Panc1 (cell line): ENCODE results near the gene MAP3K13. TPM values are rescaled to one million over a fixed set of nuclear protein-coding genes. Genes with fewer than 3 reads are reported as not detected.
"Not testable (repeated sequence)": the region's sequence is repeated elsewhere in the genome, so short reads cannot be mapped to it uniquely, and the experiment has no call there.

Source experiments
- ATAC-seq: fragments of 200-7000 bp; cut with Tn5 transposase; 2 replicates; pipeline ENCODE4 v1.9.1; 2020; ENCODE audit warnings: mild to moderate bottlenecking, moderate library complexity
- BruUV-seq: library from RNA; stranded (reverse); fragments of 400-500 nt; replicated peaks from 2 replicates; lab custom pipeline; 2021; lab: Mats Ljungman, UMichigan
- CTCF ChIA-PET: fragments of 300-600 bp; sonication (Branson Sonifier 250); formaldehyde crosslinking; loops from one replicate; lab custom pipeline; 2022; ENCODE audit warnings: antibody characterized with exemption; lab: Charles Lee
- POLR2A ChIA-PET: fragments of 300-600 bp; sonication (Branson Sonifier 250); formaldehyde crosslinking; loops from one replicate; lab custom pipeline; 2022; ENCODE audit warnings: antibody characterized with exemption; lab: Charles Lee
- DNase-seq: peaks from one replicate; pipeline ENCODE4 v3.0.0-alpha.2; 2010; ENCODE audit warnings: low read depth, low spot score
- H3K27ac ChIP-seq: 2 replicates; pipeline ENCODE4 v1.5.1; 2011; ENCODE audit warnings: mild to moderate bottlenecking, low read length, inconsistent platforms
- H3K27me3 ChIP-seq: fragments of 200-500 bp; sonication (Bioruptor generic); 2 replicates; pipeline ENCODE4 v1.6.0; 2014; ENCODE audit warnings: low read length, inconsistent platforms; ENCODE audit not compliant: control insufficient read depth, insufficient read depth
- H3K36me3 ChIP-seq: fragments of 200-500 bp; sonication (Bioruptor generic); 2 replicates; pipeline ENCODE4 v1.5.1; 2014; ENCODE audit warnings: inconsistent platforms, mild to moderate bottlenecking, low read length, moderate library complexity; ENCODE audit not compliant: control insufficient read depth, insufficient read depth
- H3K4me1 ChIP-seq: 2 replicates; pipeline ENCODE4 v1.5.1; 2011; ENCODE audit warnings: inconsistent platforms, mild to moderate bottlenecking, low read length, moderate library complexity; ENCODE audit not compliant: control insufficient read depth, insufficient read depth
- H3K4me3 ChIP-seq, 2 experiments: 2 replicates each; pipeline ENCODE4 v1.5.1; 2011 to 2012; ENCODE audit warnings: low read depth in 2 of 2, low read length in 2 of 2, mild to moderate bottlenecking in 2 of 2, inconsistent platforms in 1 of 2, moderate library complexity in 1 of 2
- H3K9me3 ChIP-seq: fragments of 200-500 bp; sonication (Bioruptor generic); 2 replicates; pipeline ENCODE4 v1.5.1; 2014; ENCODE audit warnings: low read depth, mild to moderate bottlenecking, inconsistent platforms, low read length, moderate library complexity; ENCODE audit not compliant: control insufficient read depth, insufficient read depth
- CTCF ChIP-seq: fragments of 450-650 bp; IDR thresholded peaks from 2 replicates; pipeline ENCODE4 v1.5.1; 2017; ENCODE audit warnings: mild to moderate bottlenecking
- POLR2AphosphoS5 ChIP-seq: IDR thresholded peaks from 2 replicates; pipeline ENCODE4 v1.6.1; 2012; ENCODE audit warnings: mild to moderate bottlenecking, low read depth, low read length, moderate library complexity
- REST ChIP-seq, 2 experiments: IDR thresholded peaks; 2 replicates each; pipeline ENCODE4 v1.6.1; 2011 to 2012; ENCODE audit warnings: low read depth in 2 of 2, control low read depth in 1 of 2, low read length in 1 of 2, mild to moderate bottlenecking in 1 of 2, moderate library complexity in 1 of 2; ENCODE audit not compliant: insufficient read depth in 1 of 2
- SIN3A ChIP-seq: IDR thresholded peaks from 2 replicates; pipeline ENCODE4 v1.6.1; 2012; ENCODE audit warnings: low read depth, mild to moderate bottlenecking, low read length, moderate library complexity, borderline replicate concordance; ENCODE audit not compliant: insufficient read depth
- TCF7L2 ChIP-seq: IDR thresholded peaks from 2 replicates; pipeline ENCODE4 v1.6.1; 2011; ENCODE audit warnings: mild to moderate bottlenecking, low read depth, low read length, inconsistent platforms
- in situ Hi-C: cut with HindIII; loops from 2 replicates; pipeline ENCODE4 v1.10.0; 2016; ENCODE audit warnings: low sequenced_read_pairs, low pct_unique_long_range_greater_than_20kb
- intact Hi-C: fragments of 100-400 bp; cut with micrococcal nuclease; formaldehyde crosslinking; loops from one replicate; pipeline ENCODE4 v1.10.0; 2022; ENCODE audit not compliant: unreplicated experiment
- total RNA-seq: library from RNA; stranded (reverse); gene quantifications from one replicate; pipeline ENCODE4 v1.2.1, GENCODE V29; 2021; ENCODE audit not compliant: unreplicated experiment

Gene MAP3K13
- total RNA-seq, 1 experiment from 2014 or later: 26.6 TPM

GRCh38 chr3:185381320-185382058 is 18.6 kb downstream of the MAP3K13 start:
- Histone ChIP-seq H3K27ac (no peak overlapping the region), H3K4me3 (no peak overlapping the region), H3K4me1 (no peaks in the 10 kb centered on the region), H3K36me3 (no peaks in the 10 kb centered on the region), H3K27me3 (no peaks in the 10 kb centered on the region), H3K9me3 (no peaks in the 10 kb centered on the region)
- in situ Hi-C loops (no loop called here), intact Hi-C loops (no loop called here)
- POLR2A ChIA-PET: no interaction called here
- BruUV-seq: no TSS peak
- ATAC-seq (no peak), DNase-seq (no peak)
- TF ChIP-seq SIN3A (no peak), POLR2AphosphoS5 (no peak), CTCF (no peak), TCF7L2 (no peak), REST (IDR thresholded peaks at IDR 0.05; ENCODE audit: insufficient read depth in 1 of 2, low read depth in 2 of 2, low read length in 1 of 2) (no peak)
- CTCF ChIA-PET: no interaction called here

- in situ Hi-C loops: no loop called here
- ChIA-PET POLR2A (no interaction called here), CTCF (no interaction called here)
- no peak for ATAC-seq
- no peaks in the 10 kb centered on the region for H3K36me3 ChIP-seq
- no peaks in the 10 kb centered on the region for H3K4me1 ChIP-seq
- H3K27ac ChIP-seq: no peak overlapping the region
- TF ChIP-seq SIN3A: no peak
- no peak for TF ChIP-seq CTCF
- no peak for TF ChIP-seq TCF7L2
- no peak for TF ChIP-seq REST (IDR thresholded peaks at IDR 0.05; ENCODE audit: insufficient read depth in 1 of 2, low read depth in 2 of 2, low read length in 1 of 2)
- TF ChIP-seq POLR2AphosphoS5: no peak
- intact Hi-C loops: no loop called here
- no peaks in the 10 kb centered on the region for H3K27me3 ChIP-seq
- DNase-seq: no peak
- no peaks in the 10 kb centered on the region for H3K9me3 ChIP-seq
- H3K4me3 ChIP-seq: no peak overlapping the region
- no TSS peak for BruUV-seq
Measured at GRCh38 chr3:185382154-185382553, 19.2 kb downstream of the MAP3K13 start.

GRCh38 chr3:185386515-185386914 is 23.6 kb downstream of the MAP3K13 start:
- CTCF ChIA-PET, BruUV-seq, H3K4me3 ChIP-seq, intact Hi-C loops, H3K27me3 ChIP-seq, POLR2A ChIA-PET, H3K9me3 ChIP-seq, in situ Hi-C loops, ATAC-seq, DNase-seq, H3K36me3 ChIP-seq, H3K27ac ChIP-seq, H3K4me1 ChIP-seq: not testable (repeated sequence)
